HEK293 (cell line): ENCODE measurements around the gene NOVA1.
A peak's percentile ranks its signal among the peaks of the same experiment; 100 is the strongest.

Experiments used
- CTCF ChIA-PET: fragments of 350-600 bp; formaldehyde crosslinking; extraction: SDS; loops from one replicate; lab custom pipeline; 2021; ENCODE audit warnings: antibody characterized with exemption; lab: Yijun Ruan, JAX
- POLR2A ChIA-PET: fragments of 300-600 bp; formaldehyde crosslinking; extraction: SDS; loops from one replicate; lab custom pipeline; 2020; ENCODE audit warnings: antibody characterized with exemption, inconsistent platforms; lab: Yijun Ruan, JAX
- H3K27ac ChIP-seq: fragments of 200-500 bp; sonication (Bioruptor generic); 2 replicates; pipeline ENCODE4 v1.5.1; 2014; ENCODE audit warnings: low read depth, low read length, control low read depth, inconsistent platforms; ENCODE audit errors: extremely low read depth
- H3K36me3 ChIP-seq, 2 experiments: fragments of 200-500 bp in 1 of 2; sonication (Bioruptor generic) in 1 of 2; 1 replicate in 1 of 2; 2 replicates in 1 of 2; pipeline ENCODE4 v1.5.1; 2014 to 2017; ENCODE audit warnings: inconsistent platforms in 2 of 2, low read length in 2 of 2; ENCODE audit not compliant: control insufficient read depth in 2 of 2, insufficient read depth in 1 of 2
- H3K4me1 ChIP-seq: fragments of 200-500 bp; sonication (Bioruptor generic); 2 replicates; pipeline ENCODE4 v1.5.1; 2014; ENCODE audit warnings: mild to moderate bottlenecking, low read length, inconsistent platforms; ENCODE audit not compliant: control insufficient read depth, insufficient read depth
- H3K4me3 ChIP-seq: 2 replicates; pipeline ENCODE4 v1.5.1; 2011; ENCODE audit warnings: low read depth, mild to moderate bottlenecking, control low read depth, low read length, moderate library complexity
- H3K9me3 ChIP-seq: fragments of 200-500 bp; sonication (Bioruptor generic); 2 replicates; pipeline ENCODE4 v1.5.1; 2014; ENCODE audit warnings: low read depth, low read length, inconsistent platforms; ENCODE audit not compliant: control insufficient read depth, insufficient read depth
- GLI2 ChIP-seq: fragments of 450-650 bp; formaldehyde crosslinking; IDR thresholded peaks from 2 replicates; pipeline ENCODE4; 2017; ENCODE audit warnings: missing biosample characterization, missing genetic modification characterization, low read depth, borderline replicate concordance
- HOXC10 ChIP-seq: sonication (generic); formaldehyde crosslinking; IDR thresholded peaks from 2 replicates; pipeline ENCODE4 v1.8.1; 2023; ENCODE audit warnings: mild to moderate bottlenecking, missing genetic modification reagents
- HOXD13 ChIP-seq: sonication (generic); formaldehyde crosslinking; IDR thresholded peaks from 2 replicates; pipeline ENCODE4 v1.8.0; 2022; ENCODE audit warnings: missing genetic modification reagents, borderline replicate concordance
- ZBTB1 ChIP-seq: fragments of 450-650 bp; formaldehyde crosslinking; IDR thresholded peaks from 2 replicates; pipeline ENCODE4 v1.5.1; 2016; ENCODE audit warnings: missing biosample characterization, missing genetic modification characterization
- ZBTB17 ChIP-seq: fragments of 450-650 bp; formaldehyde crosslinking; IDR thresholded peaks from 2 replicates; pipeline ENCODE4 v1.5.1; 2016; ENCODE audit warnings: missing biosample characterization, missing genetic modification characterization
- ZNF10 ChIP-seq: fragments of 450-650 bp; formaldehyde crosslinking; IDR thresholded peaks from 2 replicates; pipeline ENCODE4 v1.5.1; 2017; ENCODE audit warnings: missing biosample characterization, missing genetic modification characterization
- ZNF121 ChIP-seq: fragments of 450-650 bp; formaldehyde crosslinking; IDR thresholded peaks from 2 replicates; pipeline ENCODE4 v1.5.1; 2016; ENCODE audit warnings: missing biosample characterization, missing genetic modification characterization
- ZNF148 ChIP-seq: fragments of 450-650 bp; formaldehyde crosslinking; IDR thresholded peaks from 2 replicates; pipeline ENCODE4 v1.5.0; 2017; ENCODE audit warnings: missing biosample characterization, missing genetic modification characterization, borderline replicate concordance
- ZNF169 ChIP-seq: fragments of 450-650 bp; formaldehyde crosslinking; IDR thresholded peaks from 2 replicates; pipeline ENCODE4 v1.5.1; 2016; ENCODE audit warnings: missing biosample characterization, missing genetic modification characterization
- ZNF561 ChIP-seq: fragments of 450-650 bp; IDR thresholded peaks from 2 replicates; pipeline ENCODE4 v1.5.1; 2018; ENCODE audit warnings: missing biosample characterization, missing genetic modification characterization, borderline replicate concordance
- ZNF600 ChIP-seq: fragments of 450-650 bp; formaldehyde crosslinking; IDR thresholded peaks from 2 replicates; pipeline ENCODE4 v1.5.1; 2016; ENCODE audit warnings: missing biosample characterization, missing genetic modification characterization
- ZNF610 ChIP-seq: fragments of 450-650 bp; formaldehyde crosslinking; IDR thresholded peaks from 2 replicates; pipeline ENCODE4 v1.5.1; 2016; ENCODE audit warnings: missing biosample characterization, missing genetic modification characterization, borderline replicate concordance
- ZNF629 ChIP-seq: fragments of 450-650 bp; formaldehyde crosslinking; IDR thresholded peaks from 2 replicates; pipeline ENCODE4 v1.5.1; 2017; ENCODE audit warnings: missing biosample characterization, missing genetic modification characterization
- ZNF639 ChIP-seq: fragments of 450-650 bp; formaldehyde crosslinking; IDR thresholded peaks from 2 replicates; pipeline ENCODE4 v1.5.1; 2016; ENCODE audit warnings: missing biosample characterization, missing genetic modification characterization
- ZNF76 ChIP-seq: fragments of 450-650 bp; formaldehyde crosslinking; IDR thresholded peaks from 2 replicates; pipeline ENCODE4; 2016; ENCODE audit warnings: low read depth, missing biosample characterization, missing genetic modification characterization, borderline replicate concordance
- ZNF791 ChIP-seq: fragments of 450-650 bp; formaldehyde crosslinking; IDR thresholded peaks from 2 replicates; pipeline ENCODE4 v1.5.1; 2016; ENCODE audit warnings: missing biosample characterization, missing genetic modification characterization
- ZSCAN16 ChIP-seq: fragments of 450-650 bp; formaldehyde crosslinking; IDR thresholded peaks from 2 replicates; pipeline ENCODE4 v1.5.1; 2016; ENCODE audit warnings: missing biosample characterization, missing genetic modification characterization
- TF ChIP-seq, protein P1 (sequence below): fragments of 450-650 bp; formaldehyde crosslinking; IDR thresholded peaks from 2 replicates; pipeline ENCODE4 v1.5.1; 2016; ENCODE audit warnings: missing biosample characterization, missing genetic modification characterization
- TF ChIP-seq, protein P2 (sequence below): fragments of 450-650 bp; formaldehyde crosslinking; IDR thresholded peaks from 2 replicates; pipeline ENCODE4 v1.5.1; 2016; ENCODE audit warnings: missing biosample characterization, missing genetic modification characterization, low read depth
- TF ChIP-seq, protein P3 (sequence below): fragments of 450-650 bp; formaldehyde crosslinking; IDR thresholded peaks from 2 replicates; pipeline ENCODE4 v1.5.1; 2017; ENCODE audit warnings: missing biosample characterization, missing genetic modification characterization

The NOVA1 gene

GRCh38 chr14:26589925-26590324, 7.9 kb downstream of the NOVA1 start (continued):
- no peak for TF ChIP-seq ZNF148
- TF ChIP-seq, protein P1, sequence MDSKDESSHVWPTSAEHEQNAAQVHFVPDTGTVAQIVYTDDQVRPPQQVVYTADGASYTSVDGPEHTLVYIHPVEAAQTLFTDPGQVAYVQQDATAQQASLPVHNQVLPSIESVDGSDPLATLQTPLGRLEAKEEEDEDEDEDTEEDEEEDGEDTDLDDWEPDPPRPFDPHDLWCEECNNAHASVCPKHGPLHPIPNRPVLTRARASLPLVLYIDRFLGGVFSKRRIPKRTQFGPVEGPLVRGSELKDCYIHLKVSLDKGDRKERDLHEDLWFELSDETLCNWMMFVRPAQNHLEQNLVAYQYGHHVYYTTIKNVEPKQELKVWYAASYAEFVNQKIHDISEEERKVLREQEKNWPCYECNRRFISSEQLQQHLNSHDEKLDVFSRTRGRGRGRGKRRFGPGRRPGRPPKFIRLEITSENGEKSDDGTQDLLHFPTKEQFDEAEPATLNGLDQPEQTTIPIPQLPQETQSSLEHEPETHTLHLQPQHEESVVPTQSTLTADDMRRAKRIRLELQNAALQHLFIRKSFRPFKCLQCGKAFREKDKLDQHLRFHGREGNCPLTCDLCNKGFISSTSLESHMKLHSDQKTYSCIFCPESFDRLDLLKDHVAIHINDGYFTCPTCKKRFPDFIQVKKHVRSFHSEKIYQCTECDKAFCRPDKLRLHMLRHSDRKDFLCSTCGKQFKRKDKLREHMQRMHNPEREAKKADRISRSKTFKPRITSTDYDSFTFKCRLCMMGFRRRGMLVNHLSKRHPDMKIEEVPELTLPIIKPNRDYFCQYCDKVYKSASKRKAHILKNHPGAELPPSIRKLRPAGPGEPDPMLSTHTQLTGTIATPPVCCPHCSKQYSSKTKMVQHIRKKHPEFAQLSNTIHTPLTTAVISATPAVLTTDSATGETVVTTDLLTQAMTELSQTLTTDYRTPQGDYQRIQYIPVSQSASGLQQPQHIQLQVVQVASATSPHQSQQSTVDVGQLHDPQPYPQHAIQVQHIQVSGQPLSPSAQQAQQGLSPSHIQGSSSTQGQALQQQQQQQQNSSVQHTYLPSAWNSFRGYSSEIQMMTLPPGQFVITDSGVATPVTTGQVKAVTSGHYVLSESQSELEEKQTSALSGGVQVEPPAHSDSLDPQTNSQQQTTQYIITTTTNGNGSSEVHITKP, result no peak
- no peak for TF ChIP-seq ZNF791 (tag by site-specific recombination)
- TF ChIP-seq ZNF610 (tag by site-specific recombination), result no peak
- no peak for TF ChIP-seq ZNF169 (tag by site-specific recombination)
- TF ChIP-seq ZNF10 (tag by site-specific recombination), result no peak
- TF ChIP-seq, all 188 proteins: peak for 0

DNA sequence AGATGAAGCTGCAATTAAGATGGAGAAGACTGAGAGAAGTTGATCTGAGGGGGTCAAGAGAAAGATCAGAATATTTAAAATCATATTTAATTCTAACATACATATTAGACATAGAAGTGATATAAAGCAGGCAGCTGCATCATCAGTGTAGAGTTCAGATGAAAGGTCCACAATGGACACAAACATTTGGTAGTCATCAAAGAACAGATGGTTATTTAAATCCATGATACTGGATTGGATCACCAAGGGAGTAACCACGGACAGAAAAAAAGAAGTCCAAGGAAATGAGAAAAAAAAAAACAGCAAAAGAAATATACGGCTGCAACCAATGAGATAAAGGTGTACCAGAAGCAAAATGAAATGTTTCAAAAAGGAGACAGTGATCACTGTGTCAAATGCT, 20.1 kb downstream of the NOVA1 start:
- ChIA-PET POLR2A (no interaction called here), CTCF (no interaction called here)

DNA sequence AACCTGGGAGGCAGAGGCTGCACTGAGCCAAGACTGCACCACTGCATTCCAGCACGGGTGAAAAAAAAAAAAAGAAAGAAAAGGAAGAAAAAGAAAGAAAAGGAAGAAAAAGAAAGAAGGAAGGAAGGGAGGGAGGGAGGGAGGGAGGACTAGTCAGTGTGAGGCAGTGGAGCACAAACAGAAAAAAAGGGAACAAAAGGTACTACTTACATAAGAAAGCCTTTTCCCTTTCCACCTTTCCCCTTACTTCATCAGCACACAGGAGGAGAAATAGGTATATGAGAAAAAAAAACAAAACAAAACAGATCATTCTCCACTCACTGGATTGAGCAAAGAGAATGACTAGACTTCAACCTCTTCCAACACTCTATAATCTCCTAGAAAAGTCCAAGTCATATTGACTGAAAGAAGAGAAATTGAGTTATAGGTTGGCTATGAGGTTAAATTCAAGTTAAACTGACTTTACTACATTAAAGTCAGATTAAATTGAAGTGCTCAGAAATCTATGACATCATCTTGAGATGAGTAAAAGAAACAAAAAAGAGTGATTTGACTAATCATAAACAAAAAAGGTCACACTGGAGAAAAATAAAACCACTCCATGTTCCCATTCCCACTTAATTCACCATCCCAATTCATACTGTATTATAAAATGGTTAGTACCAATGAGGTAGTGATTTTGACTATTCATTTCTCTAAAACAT, 43.6 kb downstream of the NOVA1 start:
- Histone ChIP-seq H3K4me1 (no peaks in the 10 kb centered on the region), H3K27ac (no peak overlapping the region), H3K36me3 (no peaks in the 10 kb centered on the region), H3K9me3 (no peaks in the 10 kb centered on the region)
- POLR2A ChIA-PET, result no interaction called here
- TF ChIP-seq ZNF121 (no peak), HOXC10 (CRISPR knock-in tag) (no peak), ZNF629 (tag by site-specific recombination) (no peak), GLI2 (tag by site-specific recombination) (no peak), ZBTB17 (tag by site-specific recombination) (no peak)
- TF ChIP-seq, protein P2, sequence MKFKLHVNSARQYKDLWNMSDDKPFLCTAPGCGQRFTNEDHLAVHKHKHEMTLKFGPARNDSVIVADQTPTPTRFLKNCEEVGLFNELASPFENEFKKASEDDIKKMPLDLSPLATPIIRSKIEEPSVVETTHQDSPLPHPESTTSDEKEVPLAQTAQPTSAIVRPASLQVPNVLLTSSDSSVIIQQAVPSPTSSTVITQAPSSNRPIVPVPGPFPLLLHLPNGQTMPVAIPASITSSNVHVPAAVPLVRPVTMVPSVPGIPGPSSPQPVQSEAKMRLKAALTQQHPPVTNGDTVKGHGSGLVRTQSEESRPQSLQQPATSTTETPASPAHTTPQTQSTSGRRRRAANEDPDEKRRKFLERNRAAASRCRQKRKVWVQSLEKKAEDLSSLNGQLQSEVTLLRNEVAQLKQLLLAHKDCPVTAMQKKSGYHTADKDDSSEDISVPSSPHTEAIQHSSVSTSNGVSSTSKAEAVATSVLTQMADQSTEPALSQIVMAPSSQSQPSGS, result peak; percentile 76
- TF ChIP-seq, protein P3, sequence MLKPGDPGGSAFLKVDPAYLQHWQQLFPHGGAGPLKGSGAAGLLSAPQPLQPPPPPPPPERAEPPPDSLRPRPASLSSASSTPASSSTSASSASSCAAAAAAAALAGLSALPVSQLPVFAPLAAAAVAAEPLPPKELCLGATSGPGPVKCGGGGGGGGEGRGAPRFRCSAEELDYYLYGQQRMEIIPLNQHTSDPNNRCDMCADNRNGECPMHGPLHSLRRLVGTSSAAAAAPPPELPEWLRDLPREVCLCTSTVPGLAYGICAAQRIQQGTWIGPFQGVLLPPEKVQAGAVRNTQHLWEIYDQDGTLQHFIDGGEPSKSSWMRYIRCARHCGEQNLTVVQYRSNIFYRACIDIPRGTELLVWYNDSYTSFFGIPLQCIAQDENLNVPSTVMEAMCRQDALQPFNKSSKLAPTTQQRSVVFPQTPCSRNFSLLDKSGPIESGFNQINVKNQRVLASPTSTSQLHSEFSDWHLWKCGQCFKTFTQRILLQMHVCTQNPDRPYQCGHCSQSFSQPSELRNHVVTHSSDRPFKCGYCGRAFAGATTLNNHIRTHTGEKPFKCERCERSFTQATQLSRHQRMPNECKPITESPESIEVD, result peak; percentile 34; the same call in 1 of the 2 replicates
- TF ChIP-seq, all 188 proteins: peak for 2
- CTCF ChIA-PET, result interaction anchor here (0.6 kb wide), 1 partner anchor 509 kb away, joined by 3 read pairs; no protein-coding TSS in a partner anchor
- H3K4me3 ChIP-seq, result no peak overlapping the region

More for the DNA sequence above, 20.1 kb downstream of the NOVA1 start:
- Histone ChIP-seq H3K27ac (no peak overlapping the region), H3K36me3 (no peaks in the 10 kb centered on the region), H3K4me1 (no peaks in the 10 kb centered on the region), H3K4me3 (no peak overlapping the region)
- no peak for TF ChIP-seq ZNF639 (tag by site-specific recombination)
- TF ChIP-seq ZSCAN16 (tag by site-specific recombination), result no peak
- TF ChIP-seq ZNF600, result no peak
- no peak for TF ChIP-seq ZNF561 (tag by site-specific recombination)
- TF ChIP-seq ZBTB1, result no peak
- TF ChIP-seq HOXD13, result no peak
- no peak for TF ChIP-seq ZNF76 (tag by site-specific recombination)
- TF ChIP-seq, all 188 proteins: peak for 0
- no peaks in the 10 kb centered on the region for H3K9me3 ChIP-seq
